HepG2 (cell line): ENCODE results near the gene FOXD3. TPM values are rescaled to one million over a fixed set of nuclear protein-coding genes. Genes with fewer than 3 reads are reported as not detected.

Source experiments
- ATAC-seq: fragments of 200-7000 bp; cut with Tn5 transposase; 3 replicates; pipeline ENCODE4 v1.9.1; 2020; ENCODE audit warnings: mild to moderate bottlenecking, moderate library complexity
- BruUV-seq: library from RNA; stranded (reverse); fragments of 400-500 nt; replicated peaks from 2 replicates; lab custom pipeline; 2021; lab: Mats Ljungman, UMichigan
- CTCF ChIA-PET: fragments of 300-600 bp; formaldehyde crosslinking; extraction: SDS; loops from one replicate; lab custom pipeline; 2021; ENCODE audit warnings: low total read pairs, inconsistent platforms, low intra/inter-chr PET ratio; lab: Yijun Ruan, JAX
- POLR2A ChIA-PET: fragments of 350-600 bp; sonication (Branson Sonifier 250); formaldehyde crosslinking; loops from one replicate; lab custom pipeline; 2020; ENCODE audit warnings: antibody characterized with exemption, inconsistent platforms; lab: Yijun Ruan, JAX
- DNase-seq: peaks from one replicate; pipeline ENCODE4 v3.0.0-alpha.2; 2015; ENCODE audit warnings: low spot score
- FAIRE-seq: peaks from 3 replicates; lab custom pipeline; 2011; peaks lifted over from hg19 to GRCh38; lab: Jason Lieb, UNC
- H2AFZ ChIP-seq: one replicate; pipeline ENCODE4 v1.6.1; 2011; ENCODE audit warnings: low read length, inconsistent platforms
- H3K27ac ChIP-seq: fragments of 300-600 bp; 3 replicates; pipeline ENCODE4 v1.8.0; 2011; ENCODE audit warnings: mixed run types, mild to moderate bottlenecking, mixed read lengths, low read length, inconsistent platforms; ENCODE audit not compliant: insufficient read depth; ENCODE audit errors: extremely low read length
- H3K27me3 ChIP-seq, 2 experiments: fragments of 200-600 bp in 1 of 2; 2 replicates in 1 of 2; 3 replicates in 1 of 2; pipeline versions ENCODE4 v1.6.0 to v1.8.0; 2011; ENCODE audit warnings: low read length in 2 of 2, mild to moderate bottlenecking in 2 of 2, moderate library complexity in 2 of 2, inconsistent platforms in 1 of 2; ENCODE audit not compliant: insufficient read depth in 2 of 2, control insufficient read depth in 1 of 2
- H3K36me3 ChIP-seq, 2 experiments: fragments of 200-600 bp in 1 of 2; replicated peaks in 1 of 2; 2 replicates in 1 of 2; 3 replicates in 1 of 2; pipeline versions ENCODE4 v1.5.1 to v1.8.0; 2011; ENCODE audit warnings: low read length in 2 of 2, inconsistent platforms in 1 of 2; ENCODE audit not compliant: insufficient read depth in 2 of 2, control insufficient read depth in 1 of 2
- H3K4me1 ChIP-seq: 2 replicates; pipeline ENCODE4 v1.5.1; 2012; ENCODE audit warnings: low read length, inconsistent platforms; ENCODE audit not compliant: insufficient read depth
- H3K4me2 ChIP-seq: 2 replicates; pipeline ENCODE4 v1.6.0; 2011; ENCODE audit warnings: low read depth, low read length, inconsistent platforms
- H3K4me3 ChIP-seq, 3 experiments: fragments of 200-600 bp in 1 of 3; sonication (generic), shearing (Covaris generic) in 1 of 3; replicated peaks in 1 of 3; 2 replicates each; pipeline ENCODE4 v1.5.1; 2011 to 2016; ENCODE audit warnings: low read length in 3 of 3, inconsistent platforms in 2 of 3, low read depth in 2 of 3, mild to moderate bottlenecking in 2 of 3, control low read depth in 1 of 3, mixed read lengths in 1 of 3; ENCODE audit not compliant: insufficient read depth in 1 of 3
- H3K79me2 ChIP-seq: one replicate; pipeline ENCODE4 v1.6.1; 2011; ENCODE audit warnings: low read length, inconsistent platforms; ENCODE audit not compliant: insufficient read depth
- H3K9ac ChIP-seq: 2 replicates; pipeline ENCODE4 v1.6.0; 2011; ENCODE audit warnings: mild to moderate bottlenecking, low read depth, low read length, inconsistent platforms; ENCODE audit not compliant: insufficient read depth
- H3K9me3 ChIP-seq: 2 replicates; pipeline ENCODE4 v1.5.1; 2012; ENCODE audit warnings: mild to moderate bottlenecking, low read length
- H4K20me1 ChIP-seq: 2 replicates; pipeline ENCODE4 v1.6.0; 2011; ENCODE audit warnings: inconsistent platforms, mild to moderate bottlenecking, low read length, moderate library complexity; ENCODE audit not compliant: insufficient read depth
- CEBPG ChIP-seq: IDR thresholded peaks from 2 replicates; pipeline ENCODE4 v1.6.1; 2016
- IRF2 ChIP-seq: IDR thresholded peaks from 2 replicates; pipeline ENCODE4 v1.6.1; 2018; ENCODE audit warnings: missing genetic modification reagents, missing compliant biosample characterization
- PRMT3 ChIP-seq: sonication (generic); formaldehyde crosslinking; IDR thresholded peaks from 2 replicates; pipeline ENCODE4 v1.8.1; 2022; ENCODE audit warnings: low read depth, mild to moderate bottlenecking, moderate library complexity, missing genetic modification reagents, borderline replicate concordance
- ZNF180 ChIP-seq: sonication (generic); formaldehyde crosslinking; IDR thresholded peaks from 2 replicates; pipeline ENCODE4 v1.4.0; 2020; ENCODE audit warnings: low read depth, missing genetic modification reagents, borderline replicate concordance
- ZNF383 ChIP-seq: sonication (generic); formaldehyde crosslinking; IDR thresholded peaks from 2 replicates; pipeline ENCODE4 v1.4.0; 2020; ENCODE audit warnings: missing genetic modification reagents, mild to moderate bottlenecking, borderline replicate concordance
- WGBS: methylation state at CpG from one replicate; pipeline ENCODE4 v1.1.6; 2017; ENCODE audit warnings: low lambda C conversion rate; 5-methylcytosine and 5-hydroxymethylcytosine counted together
- in situ Hi-C: cut with HindIII; loops from 2 replicates; pipeline ENCODE4 v1.10.0; 2017; ENCODE audit warnings: low pct_unique_long_range_greater_than_20kb; ENCODE audit not compliant: extremely low pct_ligation_motif_present
- intact Hi-C: fragments of 100-400 bp; cut with micrococcal nuclease; formaldehyde crosslinking; loops from one replicate; pipeline ENCODE4 v1.10.0; 2022; ENCODE audit not compliant: unreplicated experiment
- polyA plus RNA-seq, 8 experiments: library from polyadenylated mRNA; depleted of rRNA in 3 of 8; stranded (reverse) in 7 of 8; unstranded in 1 of 8; fragments of >200 nt; fragmentation: Illumina TruSeq in 4 of 8; extraction: Trizol in 4 of 8; gene quantifications; 2 replicates each; pipeline versions ENCODE4 v1.2.1 to v1.2.3, GENCODE V29; 2011 to 2016; ENCODE audit warnings: low read depth in 4 of 8, missing spikeins in 1 of 8, mixed read lengths in 1 of 8; ENCODE audit not compliant: insufficient read depth in 1 of 8
- total RNA-seq, 5 experiments: library from RNA; depleted of rRNA; stranded (reverse); fragments of >200 nt; fragmentation: Illumina TruSeq; extraction: Trizol; gene quantifications; 2 replicates each; pipeline ENCODE4 v1.2.3, GENCODE V29; 2016; ENCODE audit warnings: low read depth in 1 of 5
- TF ChIP-seq, protein P1 (sequence below): sonication (generic); formaldehyde crosslinking; IDR thresholded peaks from 2 replicates; pipeline ENCODE4 v1.4.0; 2020; ENCODE audit warnings: missing genetic modification reagents
- TF ChIP-seq, protein P2 (sequence below): sonication (generic); formaldehyde crosslinking; IDR thresholded peaks from 2 replicates; pipeline ENCODE4 v1.4.0; 2020; ENCODE audit warnings: mild to moderate bottlenecking, missing genetic modification reagents
- TF ChIP-seq, protein P3 (sequence below): sonication (generic); formaldehyde crosslinking; IDR thresholded peaks from 2 replicates; pipeline ENCODE4 v1.4.0; 2020; ENCODE audit warnings: missing genetic modification reagents, borderline replicate concordance

The FOXD3 gene
- total and polyA plus RNA-seq, 2 of the 13 experiments (the other 11 are each of a cell fraction or from before 2014, with no cell fraction given) = not detected

- no peak overlapping the region for H3K4me2 ChIP-seq
- intact Hi-C loops = no loop called here
Observed at GRCh38 chr1:63328122-63328521, 5.8 kb downstream of the FOXD3 start.

DNA sequence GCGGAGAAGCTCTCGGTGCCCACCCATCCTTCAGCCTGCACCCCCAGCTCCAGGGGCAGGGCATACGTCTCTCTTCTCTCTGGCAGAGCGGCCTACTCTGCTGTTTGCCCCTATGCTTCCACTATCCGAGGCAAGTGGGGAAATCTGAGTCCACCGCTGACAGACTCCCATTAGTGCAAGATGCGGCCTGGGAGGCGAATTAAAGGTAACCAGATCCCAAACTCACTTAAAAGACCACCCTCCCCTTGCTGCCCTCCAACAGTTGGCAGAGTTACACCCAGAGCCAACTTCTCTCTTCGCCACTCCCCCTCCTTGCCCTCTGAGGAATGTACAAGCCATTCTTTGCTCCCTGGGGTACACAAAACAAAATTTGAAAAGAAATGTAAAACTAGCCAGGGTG is 6.4 kb downstream of the FOXD3 start:
- no peak for ATAC-seq
- Histone ChIP-seq H3K27me3 (peaks cover 6 to 62% of the 10 kb centered on the region in 2 experiments), H4K20me1 (no peaks in the 10 kb centered on the region), H3K4me3 (no peak overlapping the region), H3K9ac (no peak overlapping the region), H3K27ac (no peak overlapping the region), H2AFZ (no peak overlapping the region), H3K4me2 (no peak overlapping the region), H3K9me3 (no peaks in the 10 kb centered on the region), H3K79me2 (no peaks in the 10 kb centered on the region), H3K36me3 (no peaks in the 10 kb centered on the region), H3K4me1 (peaks cover 22% of the 10 kb centered on the region)
- CTCF ChIA-PET = no interaction called here
- POLR2A ChIA-PET = no interaction called here
- WGBS = 40% methylated on average over 4 of the region's 9 CpGs
- FAIRE-seq = no peak
- in situ Hi-C loops (loop anchor here (5.0 kb wide), 1 partner anchor 204 kb away; no protein-coding TSS in a partner anchor), intact Hi-C loops (no loop called here)
- no TSS peak for BruUV-seq
- DNase-seq = no peak
- TF ChIP-seq ZNF383 (CRISPR knock-in tag) = no peak
- TF ChIP-seq, protein P1, sequence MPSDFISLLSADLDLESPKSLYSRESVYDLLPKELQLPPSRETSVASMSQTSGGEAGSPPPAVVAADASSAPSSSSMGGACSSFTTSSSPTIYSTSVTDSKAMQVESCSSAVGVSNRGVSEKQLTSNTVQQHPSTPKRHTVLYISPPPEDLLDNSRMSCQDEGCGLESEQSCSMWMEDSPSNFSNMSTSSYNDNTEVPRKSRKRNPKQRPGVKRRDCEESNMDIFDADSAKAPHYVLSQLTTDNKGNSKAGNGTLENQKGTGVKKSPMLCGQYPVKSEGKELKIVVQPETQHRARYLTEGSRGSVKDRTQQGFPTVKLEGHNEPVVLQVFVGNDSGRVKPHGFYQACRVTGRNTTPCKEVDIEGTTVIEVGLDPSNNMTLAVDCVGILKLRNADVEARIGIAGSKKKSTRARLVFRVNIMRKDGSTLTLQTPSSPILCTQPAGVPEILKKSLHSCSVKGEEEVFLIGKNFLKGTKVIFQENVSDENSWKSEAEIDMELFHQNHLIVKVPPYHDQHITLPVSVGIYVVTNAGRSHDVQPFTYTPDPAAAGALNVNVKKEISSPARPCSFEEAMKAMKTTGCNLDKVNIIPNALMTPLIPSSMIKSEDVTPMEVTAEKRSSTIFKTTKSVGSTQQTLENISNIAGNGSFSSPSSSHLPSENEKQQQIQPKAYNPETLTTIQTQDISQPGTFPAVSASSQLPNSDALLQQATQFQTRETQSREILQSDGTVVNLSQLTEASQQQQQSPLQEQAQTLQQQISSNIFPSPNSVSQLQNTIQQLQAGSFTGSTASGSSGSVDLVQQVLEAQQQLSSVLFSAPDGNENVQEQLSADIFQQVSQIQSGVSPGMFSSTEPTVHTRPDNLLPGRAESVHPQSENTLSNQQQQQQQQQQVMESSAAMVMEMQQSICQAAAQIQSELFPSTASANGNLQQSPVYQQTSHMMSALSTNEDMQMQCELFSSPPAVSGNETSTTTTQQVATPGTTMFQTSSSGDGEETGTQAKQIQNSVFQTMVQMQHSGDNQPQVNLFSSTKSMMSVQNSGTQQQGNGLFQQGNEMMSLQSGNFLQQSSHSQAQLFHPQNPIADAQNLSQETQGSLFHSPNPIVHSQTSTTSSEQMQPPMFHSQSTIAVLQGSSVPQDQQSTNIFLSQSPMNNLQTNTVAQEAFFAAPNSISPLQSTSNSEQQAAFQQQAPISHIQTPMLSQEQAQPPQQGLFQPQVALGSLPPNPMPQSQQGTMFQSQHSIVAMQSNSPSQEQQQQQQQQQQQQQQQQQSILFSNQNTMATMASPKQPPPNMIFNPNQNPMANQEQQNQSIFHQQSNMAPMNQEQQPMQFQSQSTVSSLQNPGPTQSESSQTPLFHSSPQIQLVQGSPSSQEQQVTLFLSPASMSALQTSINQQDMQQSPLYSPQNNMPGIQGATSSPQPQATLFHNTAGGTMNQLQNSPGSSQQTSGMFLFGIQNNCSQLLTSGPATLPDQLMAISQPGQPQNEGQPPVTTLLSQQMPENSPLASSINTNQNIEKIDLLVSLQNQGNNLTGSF (CRISPR knock-in tag) = no peak
- TF ChIP-seq, protein P2, sequence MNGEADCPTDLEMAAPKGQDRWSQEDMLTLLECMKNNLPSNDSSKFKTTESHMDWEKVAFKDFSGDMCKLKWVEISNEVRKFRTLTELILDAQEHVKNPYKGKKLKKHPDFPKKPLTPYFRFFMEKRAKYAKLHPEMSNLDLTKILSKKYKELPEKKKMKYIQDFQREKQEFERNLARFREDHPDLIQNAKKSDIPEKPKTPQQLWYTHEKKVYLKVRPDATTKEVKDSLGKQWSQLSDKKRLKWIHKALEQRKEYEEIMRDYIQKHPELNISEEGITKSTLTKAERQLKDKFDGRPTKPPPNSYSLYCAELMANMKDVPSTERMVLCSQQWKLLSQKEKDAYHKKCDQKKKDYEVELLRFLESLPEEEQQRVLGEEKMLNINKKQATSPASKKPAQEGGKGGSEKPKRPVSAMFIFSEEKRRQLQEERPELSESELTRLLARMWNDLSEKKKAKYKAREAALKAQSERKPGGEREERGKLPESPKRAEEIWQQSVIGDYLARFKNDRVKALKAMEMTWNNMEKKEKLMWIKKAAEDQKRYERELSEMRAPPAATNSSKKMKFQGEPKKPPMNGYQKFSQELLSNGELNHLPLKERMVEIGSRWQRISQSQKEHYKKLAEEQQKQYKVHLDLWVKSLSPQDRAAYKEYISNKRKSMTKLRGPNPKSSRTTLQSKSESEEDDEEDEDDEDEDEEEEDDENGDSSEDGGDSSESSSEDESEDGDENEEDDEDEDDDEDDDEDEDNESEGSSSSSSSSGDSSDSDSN (CRISPR knock-in tag) = no peak
- TF ChIP-seq, protein P3, sequence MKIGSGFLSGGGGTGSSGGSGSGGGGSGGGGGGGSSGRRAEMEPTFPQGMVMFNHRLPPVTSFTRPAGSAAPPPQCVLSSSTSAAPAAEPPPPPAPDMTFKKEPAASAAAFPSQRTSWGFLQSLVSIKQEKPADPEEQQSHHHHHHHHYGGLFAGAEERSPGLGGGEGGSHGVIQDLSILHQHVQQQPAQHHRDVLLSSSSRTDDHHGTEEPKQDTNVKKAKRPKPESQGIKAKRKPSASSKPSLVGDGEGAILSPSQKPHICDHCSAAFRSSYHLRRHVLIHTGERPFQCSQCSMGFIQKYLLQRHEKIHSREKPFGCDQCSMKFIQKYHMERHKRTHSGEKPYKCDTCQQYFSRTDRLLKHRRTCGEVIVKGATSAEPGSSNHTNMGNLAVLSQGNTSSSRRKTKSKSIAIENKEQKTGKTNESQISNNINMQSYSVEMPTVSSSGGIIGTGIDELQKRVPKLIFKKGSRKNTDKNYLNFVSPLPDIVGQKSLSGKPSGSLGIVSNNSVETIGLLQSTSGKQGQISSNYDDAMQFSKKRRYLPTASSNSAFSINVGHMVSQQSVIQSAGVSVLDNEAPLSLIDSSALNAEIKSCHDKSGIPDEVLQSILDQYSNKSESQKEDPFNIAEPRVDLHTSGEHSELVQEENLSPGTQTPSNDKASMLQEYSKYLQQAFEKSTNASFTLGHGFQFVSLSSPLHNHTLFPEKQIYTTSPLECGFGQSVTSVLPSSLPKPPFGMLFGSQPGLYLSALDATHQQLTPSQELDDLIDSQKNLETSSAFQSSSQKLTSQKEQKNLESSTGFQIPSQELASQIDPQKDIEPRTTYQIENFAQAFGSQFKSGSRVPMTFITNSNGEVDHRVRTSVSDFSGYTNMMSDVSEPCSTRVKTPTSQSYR (CRISPR knock-in tag) = no peak

More at GRCh38 chr1:63328122-63328521, 5.8 kb downstream of the FOXD3 start:
- H3K9ac ChIP-seq = no peak overlapping the region
- FAIRE-seq = no peak
- no peak overlapping the region for H3K27ac ChIP-seq
- peaks cover 22% of the 10 kb centered on the region for H3K4me1 ChIP-seq
- ChIA-PET POLR2A (no interaction called here), CTCF (no interaction called here)
- H2AFZ ChIP-seq = no peak overlapping the region
- DNase-seq = no peak
- H3K27me3 ChIP-seq = peaks cover 6 to 62% of the 10 kb centered on the region in 2 experiments
- no peaks in the 10 kb centered on the region for H3K36me3 ChIP-seq
- no peaks in the 10 kb centered on the region for H4K20me1 ChIP-seq
- no peak for ATAC-seq
- in situ Hi-C loops = loop anchor here (5.0 kb wide), 1 partner anchor 204 kb away; no protein-coding TSS in a partner anchor
- no TSS peak for BruUV-seq
- no peak for TF ChIP-seq ZNF180
- TF ChIP-seq IRF2 = no peak
- TF ChIP-seq PRMT3 = no peak
- TF ChIP-seq CEBPG (CRISPR knock-in tag) = no peak
- no peaks in the 10 kb centered on the region for H3K9me3 ChIP-seq
- no peak overlapping the region for H3K4me3 ChIP-seq
- no peaks in the 10 kb centered on the region for H3K79me2 ChIP-seq
- WGBS = 37% methylated on average over 8 of the region's 8 CpGs
